Measurements from ENCODE around the gene SYMPK.
A peak's percentile ranks its signal among the peaks of the same experiment; 100 is the strongest.

The SYMPK gene

DNA sequence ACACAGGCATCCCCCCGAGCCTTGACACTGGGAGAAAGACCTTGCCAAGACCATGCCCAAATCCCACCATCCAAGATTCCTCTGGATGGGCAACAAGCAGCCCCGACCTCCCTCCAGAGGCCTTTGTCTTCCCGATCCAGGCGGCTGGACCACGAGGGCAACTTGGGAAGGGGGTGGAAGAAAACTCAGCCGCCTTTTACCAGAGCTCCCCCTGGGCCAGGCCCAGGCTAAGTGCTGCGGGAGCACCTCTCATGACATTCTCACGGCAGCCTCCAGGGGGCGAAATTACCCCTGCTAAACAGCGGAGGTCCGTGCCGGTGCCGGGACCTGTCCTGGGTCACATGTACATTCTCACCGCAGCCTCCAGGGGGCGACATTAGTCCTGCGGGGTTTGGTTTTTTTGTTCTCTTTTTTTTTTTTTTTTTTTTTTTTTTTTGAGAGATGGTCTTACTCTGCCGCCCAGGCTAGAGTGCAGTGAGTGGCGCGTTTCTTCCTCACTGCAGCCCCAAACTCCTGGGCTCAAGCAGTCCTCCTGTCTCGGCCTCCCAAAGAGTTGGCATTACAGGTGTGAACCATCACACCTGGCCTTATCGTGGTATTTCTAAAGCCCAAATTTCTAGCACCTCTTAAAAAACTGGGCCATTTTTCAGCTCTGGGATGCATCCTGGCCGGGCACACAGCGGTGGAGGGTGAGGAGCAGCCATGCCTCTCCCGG, 45.8 kb downstream of the SYMPK start:
- peaks cover 12% of the 10 kb centered on the region for H4K20me1 ChIP-seq (ENCODE audit: insufficient read depth, low read length)
- H2AFZ ChIP-seq (ENCODE audit: low read depth, low read length), result no peak overlapping the region
- no peaks in the 10 kb centered on the region for H3K9me3 ChIP-seq (ENCODE audit: insufficient read depth, low read length, severe bottlenecking)
- H3K4me2 ChIP-seq (ENCODE audit: insufficient read depth, low read length), result no peak overlapping the region; the same call in 1 of the 2 replicates
- H3K4me3 ChIP-seq (ENCODE audit: low read depth in 1 of 2, low read length in 2 of 2), result no peak overlapping the region
- no peak overlapping the region for H3K27ac ChIP-seq (ENCODE audit: low read length)
- H3K36me3 ChIP-seq (ENCODE audit: insufficient read depth, low read length), result peaks cover 54% of the 10 kb centered on the region
- TF ChIP-seq, protein P1, sequence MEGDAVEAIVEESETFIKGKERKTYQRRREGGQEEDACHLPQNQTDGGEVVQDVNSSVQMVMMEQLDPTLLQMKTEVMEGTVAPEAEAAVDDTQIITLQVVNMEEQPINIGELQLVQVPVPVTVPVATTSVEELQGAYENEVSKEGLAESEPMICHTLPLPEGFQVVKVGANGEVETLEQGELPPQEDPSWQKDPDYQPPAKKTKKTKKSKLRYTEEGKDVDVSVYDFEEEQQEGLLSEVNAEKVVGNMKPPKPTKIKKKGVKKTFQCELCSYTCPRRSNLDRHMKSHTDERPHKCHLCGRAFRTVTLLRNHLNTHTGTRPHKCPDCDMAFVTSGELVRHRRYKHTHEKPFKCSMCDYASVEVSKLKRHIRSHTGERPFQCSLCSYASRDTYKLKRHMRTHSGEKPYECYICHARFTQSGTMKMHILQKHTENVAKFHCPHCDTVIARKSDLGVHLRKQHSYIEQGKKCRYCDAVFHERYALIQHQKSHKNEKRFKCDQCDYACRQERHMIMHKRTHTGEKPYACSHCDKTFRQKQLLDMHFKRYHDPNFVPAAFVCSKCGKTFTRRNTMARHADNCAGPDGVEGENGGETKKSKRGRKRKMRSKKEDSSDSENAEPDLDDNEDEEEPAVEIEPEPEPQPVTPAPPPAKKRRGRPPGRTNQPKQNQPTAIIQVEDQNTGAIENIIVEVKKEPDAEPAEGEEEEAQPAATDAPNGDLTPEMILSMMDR (IDR thresholded peaks at IDR 0.05; ENCODE audit: borderline replicate concordance, extremely low read depth, low read length, poor library complexity, severe bottlenecking), result peak; percentile 97
- no peak for TF ChIP-seq EZH2 (IDR thresholded peaks at IDR 0.05; ENCODE audit: borderline replicate concordance, low read depth, low read length, severe bottlenecking)
- H3K9ac ChIP-seq (ENCODE audit: low read depth, low read length), result no peak overlapping the region
- H3K4me1 ChIP-seq (ENCODE audit: insufficient read depth, low read length), result peaks cover 6% of the 10 kb centered on the region
- DNase-seq, result peak; percentile 96
- peak; percentile 96 for ATAC-seq (ENCODE audit: insufficient read depth, low read depth)
- H3K27me3 ChIP-seq (ENCODE audit: insufficient read depth, low read length, poor library complexity), result no peaks in the 10 kb centered on the region
- H3K79me2 ChIP-seq (ENCODE audit: insufficient read depth, low read length), result no peaks in the 10 kb centered on the region

DNA sequence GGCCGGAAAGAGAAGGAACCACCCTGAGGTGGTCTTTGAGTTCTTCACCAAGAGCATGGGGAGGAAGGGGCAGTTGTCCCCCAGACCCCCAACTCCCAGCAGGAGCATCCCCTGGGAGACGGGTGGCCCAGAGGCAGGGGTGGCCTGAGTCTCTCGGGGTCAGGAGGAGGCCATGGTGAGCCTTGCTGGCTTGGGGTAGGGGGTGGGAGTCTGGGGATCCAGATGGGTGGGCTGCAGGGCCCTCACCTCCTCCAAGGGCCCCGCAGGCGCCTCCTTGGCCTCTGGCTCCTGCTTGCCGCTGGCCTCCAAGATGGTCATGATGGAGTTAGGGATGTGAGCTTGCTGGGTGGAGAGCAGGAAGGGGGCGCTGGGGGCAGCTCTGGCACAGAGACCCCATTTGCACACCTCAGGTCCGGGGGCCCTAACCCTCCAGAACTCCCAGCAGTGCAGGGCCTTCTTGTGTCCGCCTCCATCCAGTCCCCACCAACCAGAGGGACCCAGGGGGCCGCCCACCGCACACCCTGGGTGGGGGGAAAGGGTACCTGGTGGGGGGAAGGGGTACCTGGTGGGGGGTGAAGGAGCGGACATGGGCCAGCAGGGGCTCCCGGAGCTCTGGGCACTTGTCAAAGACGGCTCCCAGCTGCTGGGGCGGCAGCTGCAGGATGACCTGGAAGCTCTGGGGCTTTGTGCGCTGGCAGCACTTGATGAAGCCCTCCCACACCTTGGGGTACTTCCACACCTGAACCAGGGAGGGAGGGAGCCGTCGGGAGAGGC, 46.5 kb downstream of the SYMPK start:
- no peak for DNase-seq
- no peak overlapping the region for H3K9ac ChIP-seq (ENCODE audit: low read depth, low read length)
- no peak overlapping the region for H3K27ac ChIP-seq (ENCODE audit: low read length)
- H2AFZ ChIP-seq (ENCODE audit: low read depth, low read length), result no peak overlapping the region
- peaks cover 12% of the 10 kb centered on the region for H4K20me1 ChIP-seq (ENCODE audit: insufficient read depth, low read length)
- no peak overlapping the region for H3K4me3 ChIP-seq (ENCODE audit: low read depth in 1 of 2, low read length in 2 of 2)
- no peaks in the 10 kb centered on the region for H3K79me2 ChIP-seq (ENCODE audit: insufficient read depth, low read length)
- no peak overlapping the region for H3K4me2 ChIP-seq (ENCODE audit: insufficient read depth, low read length)
- H3K36me3 ChIP-seq (ENCODE audit: insufficient read depth, low read length), result peaks cover 50% of the 10 kb centered on the region
- H3K9me3 ChIP-seq (ENCODE audit: insufficient read depth, low read length, severe bottlenecking), result no peaks in the 10 kb centered on the region
- peaks cover 6% of the 10 kb centered on the region for H3K4me1 ChIP-seq (ENCODE audit: insufficient read depth, low read length)
- no peaks in the 10 kb centered on the region for H3K27me3 ChIP-seq (ENCODE audit: insufficient read depth, low read length, poor library complexity)
- ATAC-seq (ENCODE audit: insufficient read depth, low read depth), result no peak
- TF ChIP-seq, protein P1 (IDR thresholded peaks at IDR 0.05; ENCODE audit: borderline replicate concordance, extremely low read depth, low read length, poor library complexity, severe bottlenecking), result no peak
- no peak for TF ChIP-seq EZH2 (IDR thresholded peaks at IDR 0.05; ENCODE audit: borderline replicate concordance, low read depth, low read length, severe bottlenecking)

DNA sequence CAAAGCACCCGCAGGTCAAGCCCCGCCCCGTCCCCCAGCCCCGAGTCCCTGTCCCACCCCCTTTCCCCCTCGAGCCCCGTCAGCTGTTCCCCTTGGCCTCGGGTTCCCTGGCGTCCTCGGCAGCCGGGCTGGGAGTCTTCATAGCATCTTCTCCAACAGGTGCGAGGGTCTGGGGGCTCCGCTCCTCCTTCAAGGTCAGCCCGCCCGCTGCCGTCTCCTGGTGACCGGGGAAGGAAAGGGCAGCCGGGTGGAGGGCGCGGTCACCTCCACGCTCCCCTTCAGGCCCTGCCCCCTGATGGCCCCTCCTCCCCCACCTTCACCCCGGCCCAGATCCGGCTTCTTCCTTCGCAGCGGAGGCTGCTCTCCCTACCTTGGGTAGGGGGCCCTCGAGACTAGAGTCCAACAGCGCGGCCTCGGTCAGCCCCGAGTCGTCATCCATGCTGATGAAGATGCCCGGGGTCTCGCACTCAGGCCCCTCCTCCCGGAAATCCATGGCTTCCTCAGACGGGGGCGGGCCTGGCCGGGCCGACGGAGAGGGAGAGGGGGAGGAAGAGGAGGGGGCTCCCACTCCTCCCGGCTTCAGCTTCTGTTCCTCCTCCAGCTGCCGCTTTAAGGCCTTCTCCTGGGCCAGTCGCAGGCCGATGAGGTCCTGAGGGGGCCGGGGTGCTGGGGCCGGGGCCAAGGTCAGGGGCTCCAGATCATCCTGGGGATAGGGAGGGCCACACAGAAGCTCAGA, 47.3 kb downstream of the SYMPK start:
- peaks cover 12% of the 10 kb centered on the region for H4K20me1 ChIP-seq (ENCODE audit: insufficient read depth, low read length)
- H3K9me3 ChIP-seq (ENCODE audit: insufficient read depth, low read length, severe bottlenecking), result no peaks in the 10 kb centered on the region
- H3K4me1 ChIP-seq (ENCODE audit: insufficient read depth, low read length), result peaks cover 9% of the 10 kb centered on the region
- H3K4me3 ChIP-seq (ENCODE audit: low read depth in 1 of 2, low read length in 2 of 2), result no peak overlapping the region
- no peak overlapping the region for H3K9ac ChIP-seq (ENCODE audit: low read depth, low read length)
- no peak for ATAC-seq (ENCODE audit: insufficient read depth, low read depth)
- peaks cover 43% of the 10 kb centered on the region for H3K36me3 ChIP-seq (ENCODE audit: insufficient read depth, low read length)
- no peaks in the 10 kb centered on the region for H3K79me2 ChIP-seq (ENCODE audit: insufficient read depth, low read length)
- H3K27me3 ChIP-seq (ENCODE audit: insufficient read depth, low read length, poor library complexity), result no peaks in the 10 kb centered on the region
- H3K27ac ChIP-seq (ENCODE audit: low read length), result no peak overlapping the region
- no peak overlapping the region for H3K4me2 ChIP-seq (ENCODE audit: insufficient read depth, low read length)
- TF ChIP-seq, protein P1 (IDR thresholded peaks at IDR 0.05; ENCODE audit: borderline replicate concordance, extremely low read depth, low read length, poor library complexity, severe bottlenecking), result no peak
- TF ChIP-seq EZH2 (IDR thresholded peaks at IDR 0.05; ENCODE audit: borderline replicate concordance, low read depth, low read length, severe bottlenecking), result no peak
- no peak overlapping the region for H2AFZ ChIP-seq (ENCODE audit: low read depth, low read length)
- DNase-seq, result no peak
